H1 (cell line): Measurements from ENCODE around the gene SPAG16. TPM values are rescaled to one million over a fixed set of nuclear protein-coding genes. Genes with fewer than 3 reads are reported as not detected.

Experiments used
- CTCF ChIA-PET: fragments of 300-600 bp; sonication (Branson Sonifier 250); formaldehyde crosslinking; loops from one replicate; lab custom pipeline; 2021; ENCODE audit not compliant: partially characterized antibody; lab: Charles Lee
- POLR2A ChIA-PET: fragments of 300-600 bp; sonication (Branson Sonifier 250); formaldehyde crosslinking; loops from one replicate; lab custom pipeline; 2021; ENCODE audit warnings: inconsistent platforms; ENCODE audit not compliant: partially characterized antibody; lab: Charles Lee
- DNase-seq, 2 experiments: peaks; one replicate each; pipeline versions ENCODE4 v3.0.0 to v3.0.0-alpha.2; 2010 to 2022; ENCODE audit warnings: low spot score in 2 of 2, low read depth in 1 of 2, mixed read lengths in 1 of 2
- FAIRE-seq: peaks from 2 replicates; lab custom pipeline; 2011; peaks lifted over from hg19 to GRCh38; lab: Jason Lieb, UNC
- H2AFZ ChIP-seq: 2 replicates; pipeline ENCODE4 v1.8.1; 2012; ENCODE audit warnings: low read length, inconsistent platforms
- H2AK5ac ChIP-seq: 2 replicates; pipeline ENCODE4 v1.6.1; 2013; ENCODE audit warnings: low read depth, low read length
- H2BK120ac ChIP-seq: replicated peaks from 2 replicates; pipeline ENCODE3; 2013; ENCODE audit warnings: low read depth, low read length, inconsistent platforms
- H2BK12ac ChIP-seq: 2 replicates; pipeline ENCODE4 v1.6.1; 2013; ENCODE audit warnings: low read depth, low read length
- H2BK15ac ChIP-seq: 2 replicates; pipeline ENCODE4 v1.6.1; 2013; ENCODE audit warnings: low read length
- H2BK20ac ChIP-seq: 2 replicates; pipeline ENCODE4 v1.6.1; 2013; ENCODE audit warnings: low read length
- H2BK5ac ChIP-seq: 2 replicates; pipeline ENCODE4 v1.6.1; 2013; ENCODE audit warnings: low read depth, low read length
- H3K14ac ChIP-seq: 2 replicates; pipeline ENCODE4 v1.6.1; 2013; ENCODE audit warnings: inconsistent platforms; ENCODE audit not compliant: insufficient read length
- H3K18ac ChIP-seq: 2 replicates; pipeline ENCODE4 v1.6.1; 2013; ENCODE audit warnings: low read length; ENCODE audit errors: extremely low read depth
- H3K23ac ChIP-seq: 2 replicates; pipeline ENCODE4 v1.6.1; 2013; ENCODE audit warnings: inconsistent platforms; ENCODE audit not compliant: insufficient read length
- H3K23me2 ChIP-seq: 2 replicates; pipeline ENCODE4 v1.6.1; 2013; ENCODE audit warnings: low read depth, low read length
- H3K27ac ChIP-seq: 2 replicates; pipeline ENCODE4 v1.6.1; 2011; ENCODE audit warnings: low read depth, low read length, inconsistent platforms
- H3K27me3 ChIP-seq, 4 experiments: replicated peaks in 1 of 4; 1 replicate in 1 of 4; 2 replicates in 3 of 4; pipeline versions ENCODE4 v1.6.1 to v1.8.1; 2011 to 2013; ENCODE audit warnings: low read length in 3 of 4, mild to moderate bottlenecking in 3 of 4, inconsistent platforms in 2 of 4, mixed read lengths in 2 of 4, moderate library complexity in 1 of 4; ENCODE audit not compliant: control insufficient read depth in 3 of 4, insufficient read depth in 3 of 4; ENCODE audit errors: extremely low read depth in 1 of 4
- H3K36me3 ChIP-seq, 4 experiments: 2 replicates each; pipeline versions ENCODE4 v1.6.1 to v1.8.1; 2011 to 2013; ENCODE audit warnings: mild to moderate bottlenecking in 4 of 4, low read length in 3 of 4, moderate library complexity in 2 of 4, control low read depth in 1 of 4, inconsistent platforms in 1 of 4; ENCODE audit not compliant: insufficient read depth in 4 of 4, control insufficient read depth in 2 of 4
- H3K4ac ChIP-seq: replicated peaks from 2 replicates; pipeline ENCODE3; 2013; ENCODE audit warnings: low read length, low read depth, mixed read lengths, inconsistent platforms; ENCODE audit not compliant: insufficient read length
- H3K4me1 ChIP-seq, 4 experiments: replicated peaks in 1 of 4; 1 replicate in 1 of 4; 2 replicates in 3 of 4; pipeline versions ENCODE4 v1.6.1 to v1.8.1; 2011 to 2013; ENCODE audit warnings: low read length in 3 of 4, inconsistent platforms in 2 of 4, mixed read lengths in 1 of 4; ENCODE audit not compliant: insufficient read depth in 4 of 4, control insufficient read depth in 3 of 4
- H3K4me2 ChIP-seq, 2 experiments: 2 replicates each; pipeline versions ENCODE4 v1.6.1 to v1.8.1; 2011 to 2013; ENCODE audit warnings: low read depth in 2 of 2, low read length in 2 of 2, control low read depth in 1 of 2, inconsistent platforms in 1 of 2, mild to moderate bottlenecking in 1 of 2; ENCODE audit not compliant: insufficient read depth in 1 of 2
- H3K4me3 ChIP-seq, 4 experiments: fragments of 200-600, 300-600 bp in 1 of 4; sonication (generic), shearing (Covaris generic), sonication (Bioruptor Twin) in 1 of 4; 2 replicates each; pipeline versions ENCODE4 v1.5.1 to v1.8.1; 2011 to 2016; ENCODE audit warnings: low read length in 4 of 4, low read depth in 3 of 4, control low read depth in 2 of 4, inconsistent platforms in 2 of 4, mild to moderate bottlenecking in 2 of 4, mixed read lengths in 1 of 4, moderate library complexity in 1 of 4; ENCODE audit not compliant: insufficient read depth in 2 of 4; ENCODE audit errors: extremely low read depth in 1 of 4
- H3K56ac ChIP-seq: replicated peaks from 2 replicates; pipeline ENCODE3; 2013; ENCODE audit warnings: low read depth, mild to moderate bottlenecking, mixed read lengths, low read length, inconsistent platforms; ENCODE audit not compliant: insufficient read length
- H3K79me1 ChIP-seq: 2 replicates; pipeline ENCODE4 v1.6.1; 2013; ENCODE audit warnings: low read depth, low read length, control low read depth
- H3K79me2 ChIP-seq, 2 experiments: 2 replicates each; pipeline versions ENCODE4 v1.6.1 to v1.8.1; 2012 to 2013; ENCODE audit warnings: low read length in 2 of 2, mild to moderate bottlenecking in 2 of 2, inconsistent platforms in 1 of 2; ENCODE audit not compliant: insufficient read depth in 2 of 2, control insufficient read depth in 1 of 2
- H3K9ac ChIP-seq, 4 experiments: replicated peaks in 1 of 4; 1 replicate in 1 of 4; 2 replicates in 3 of 4; pipeline versions ENCODE4 v1.6.1 to v1.8.1; 2011 to 2013; ENCODE audit warnings: low read depth in 3 of 4, low read length in 3 of 4, control low read depth in 2 of 4, mild to moderate bottlenecking in 2 of 4, moderate library complexity in 2 of 4, inconsistent platforms in 1 of 4; ENCODE audit errors: extremely low read depth in 1 of 4
- H3K9me3 ChIP-seq, 2 experiments: 2 replicates each; pipeline versions ENCODE4 v1.6.1 to v1.8.1; 2012 to 2013; ENCODE audit warnings: mild to moderate bottlenecking in 2 of 2, moderate library complexity in 2 of 2, control low read depth in 1 of 2, inconsistent platforms in 1 of 2, low read depth in 1 of 2, low read length in 1 of 2, mixed read lengths in 1 of 2; ENCODE audit not compliant: insufficient read depth in 2 of 2
- H4K20me1 ChIP-seq, 2 experiments: replicated peaks in 1 of 2; 2 replicates each; pipeline versions ENCODE3 to v1.8.1; 2011 to 2013; ENCODE audit warnings: inconsistent platforms in 2 of 2, low read length in 2 of 2, mild to moderate bottlenecking in 1 of 2; ENCODE audit not compliant: insufficient read depth in 2 of 2, control insufficient read depth in 1 of 2
- H4K5ac ChIP-seq: 2 replicates; pipeline ENCODE4 v1.6.1; 2013; ENCODE audit warnings: low read length, low read depth, mixed read lengths, inconsistent platforms; ENCODE audit not compliant: insufficient read length
- H4K8ac ChIP-seq: 2 replicates; pipeline ENCODE4 v1.8.0; 2013; ENCODE audit warnings: mild to moderate bottlenecking, moderate library complexity, low read length, inconsistent platforms; ENCODE audit not compliant: insufficient read depth; ENCODE audit errors: extremely low read depth
- H4K91ac ChIP-seq: replicated peaks from 2 replicates; pipeline ENCODE3; 2013; ENCODE audit warnings: low read length, mixed read lengths, inconsistent platforms; ENCODE audit not compliant: insufficient read length
- POLR2AphosphoS5 ChIP-seq: IDR thresholded peaks from 2 replicates; pipeline ENCODE4 v1.6.1; 2011; ENCODE audit warnings: low read depth, low read length
- WGBS, 2 experiments: shearing (Covaris generic) in 1 of 2; methylation state at CpG; one replicate each; pipeline versions ENCODE4 v1.1.6 to v1.1.7; 2013 to 2015; ENCODE audit warnings: low lambda C conversion rate in 2 of 2, mixed read lengths in 2 of 2, inconsistent platforms in 1 of 2, low coverage in 1 of 2, missing lambda C conversion rate in 1 of 2; ENCODE audit not compliant: insufficient replicate concordance in 2 of 2, insufficient coverage in 1 of 2, insufficient read length in 1 of 2; ENCODE audit errors: extremely low coverage in 1 of 2, missing lambda C conversion rate in 1 of 2; 5-methylcytosine and 5-hydroxymethylcytosine counted together
- polyA plus RNA-seq, 7 experiments: library from polyadenylated mRNA; depleted of rRNA in 3 of 7; stranded (reverse) in 5 of 7; unstranded in 2 of 7; fragments of >200 nt in 5 of 7; fragments of 200-250 nt in 2 of 7; gene quantifications; 1 replicate in 5 of 7; 2 replicates in 1 of 7; 4 replicates in 1 of 7; pipeline versions ENCODE4 v1.2.1 to v1.2.3, GENCODE V29; 2011 to 2013; ENCODE audit warnings: missing spikeins in 2 of 7, mixed read lengths in 2 of 7
- total RNA-seq: library from RNA; stranded (reverse); fragmentation: NEBNext Ultra II Directional; extraction: Animal tissue kit (Norgen Biotek cat#: 25700); gene quantifications from 2 replicates; pipeline ENCODE4 v1.2.1, GENCODE V29; 2021

Gene SPAG16
- total and polyA plus RNA-seq, 2 of the 8 experiments (the other 6 are each of a cell fraction or from before 2014, with no cell fraction given), result 6.0 to 14.9 TPM

GRCh38 chr2:213989207-213989606 lies 704.9 kb downstream of the SPAG16 start:
- CTCF ChIA-PET, result interaction anchor here (1.6 kb wide), 1 partner anchor 15 kb away, joined by 3 read pairs; no protein-coding TSS in a partner anchor

More at GRCh38 chr2:213989207-213989606, 704.9 kb downstream of the SPAG16 start:
- no peaks in the 10 kb centered on the region for H3K9me3 ChIP-seq
- no peak overlapping the region for H2BK120ac ChIP-seq
- H3K79me2 ChIP-seq, result no peaks in the 10 kb centered on the region
- H2BK20ac ChIP-seq, result no peak overlapping the region
- H4K8ac ChIP-seq, result no peak overlapping the region
- H3K23ac ChIP-seq, result no peak overlapping the region
- H3K23me2 ChIP-seq, result no peaks in the 10 kb centered on the region
- H3K4me2 ChIP-seq, result no peak overlapping the region
- no peaks in the 10 kb centered on the region for H3K79me1 ChIP-seq
- H2BK5ac ChIP-seq, result no peak overlapping the region
- H3K4ac ChIP-seq, result no peak overlapping the region
- no peak for DNase-seq
- H2AFZ ChIP-seq, result no peak overlapping the region
- H2AK5ac ChIP-seq, result no peak overlapping the region
- no peak overlapping the region for H4K5ac ChIP-seq
- no peak overlapping the region for H3K9ac ChIP-seq
- no peak overlapping the region for H3K27ac ChIP-seq
- no peak overlapping the region for H3K56ac ChIP-seq
- no peaks in the 10 kb centered on the region for H4K20me1 ChIP-seq
- H3K18ac ChIP-seq, result no peak overlapping the region
- peaks cover 0 to 5% (median 4%) of the 10 kb centered on the region in 4 experiments; a peak in 3 of 7 replicates for H3K4me1 ChIP-seq
- H3K14ac ChIP-seq, result no peak overlapping the region
- no peak overlapping the region for H4K91ac ChIP-seq
- no peak overlapping the region for H2BK12ac ChIP-seq
- TF ChIP-seq POLR2AphosphoS5, result no peak
- H3K4me3 ChIP-seq, result no peak overlapping the region
- H2BK15ac ChIP-seq, result no peak overlapping the region
- POLR2A ChIA-PET, result no interaction called here
- FAIRE-seq, result no peak
- WGBS, 2 experiments, result 93% methylated on average over 3 of the region's 3 CpGs; no CpG with 5 or more reads in 1 of the 2 experiments
- no peaks in the 10 kb centered on the region for H3K27me3 ChIP-seq
- no peaks in the 10 kb centered on the region for H3K36me3 ChIP-seq
